Astrocyte (in vitro differentiated cells and primary cell): ENCODE measurements around the gene KRTAP3-1.

Experiments used
- CTCF ChIP-seq: IDR thresholded peaks from 2 replicates; pipeline ENCODE4 v1.5.1; 2011; ENCODE audit warnings: low read depth, mild to moderate bottlenecking, inconsistent platforms, low read length, moderate library complexity; ENCODE audit not compliant: insufficient read depth
- EZH2 ChIP-seq: IDR thresholded peaks from 2 replicates; pipeline ENCODE4 v1.6.1; 2012; ENCODE audit warnings: mild to moderate bottlenecking, low read length, inconsistent platforms; ENCODE audit not compliant: insufficient read depth

GRCh38 chr17:40992666-40993065 lies 16.3 kb downstream of the KRTAP3-1 start:
- TF ChIP-seq CTCF (no peak), EZH2 (no peak)
